HT1080 (cell line): ENCODE results near the gene SPRYD4. TPM values are rescaled to one million over a fixed set of nuclear protein-coding genes. Genes with fewer than 3 reads are reported as not detected.
"Not testable (repeated sequence)": the region's sequence is repeated elsewhere in the genome, so short reads cannot be mapped to it uniquely, and the experiment has no call there.

Source experiments
- DNase-seq: peaks from one replicate; pipeline ENCODE4 v3.0.0-alpha.2; 2015; ENCODE audit warnings: low read depth
- polyA plus RNA-seq, 2 experiments: library from polyadenylated mRNA; depleted of rRNA; stranded (reverse); fragments of >200 nt; gene quantifications; 2 replicates each; pipeline ENCODE4 v1.2.3, GENCODE V29; 2015
- total RNA-seq: library from RNA; depleted of rRNA; stranded (reverse); fragments of >200 nt; shearing (Covaris generic); gene quantifications from 2 replicates; pipeline ENCODE4 v1.2.3, GENCODE V29; 2014; rRNA removed

Gene SPRYD4
- total RNA-seq = 2.3 and 2.9 TPM in 2 replicates
- polyA plus RNA-seq (2015; cell fraction: cytosol; rRNA removed) = 2.4 and 2.7 TPM in 2 replicates
- polyA plus RNA-seq (2015; cell fraction: nucleus; rRNA removed) = 2.9 and 4.0 TPM in 2 replicates

GRCh38 chr12:56468216-56469006 is at the start of gene SPRYD4:
Gene SPRYD4, plus strand, starts transcription at chr12:56468578. Its CDS starts 14 bp downstream, at chr12:56468592.
- peak; percentile 87 for DNase-seq

DNA sequence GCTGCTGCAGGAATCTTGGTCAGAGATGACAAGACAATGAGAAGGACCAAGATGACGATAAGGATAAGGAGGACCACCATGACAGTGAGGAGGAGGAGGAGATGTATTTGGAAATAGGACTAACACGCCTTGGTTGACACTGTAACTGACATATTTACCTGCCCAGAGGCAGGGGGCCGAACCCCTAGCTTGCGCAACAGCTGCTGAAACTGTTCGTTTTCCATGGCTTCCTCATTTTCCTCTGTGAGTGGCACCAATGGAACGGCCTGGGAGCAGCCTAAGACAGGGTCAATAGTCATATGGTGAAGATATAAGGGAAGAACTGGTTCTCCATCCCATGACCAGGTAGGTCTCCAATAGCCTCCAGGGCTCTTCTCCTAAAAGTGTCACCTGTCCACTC is 48.0 kb upstream of the SPRYD4 start:
- no peak for DNase-seq

DNA sequence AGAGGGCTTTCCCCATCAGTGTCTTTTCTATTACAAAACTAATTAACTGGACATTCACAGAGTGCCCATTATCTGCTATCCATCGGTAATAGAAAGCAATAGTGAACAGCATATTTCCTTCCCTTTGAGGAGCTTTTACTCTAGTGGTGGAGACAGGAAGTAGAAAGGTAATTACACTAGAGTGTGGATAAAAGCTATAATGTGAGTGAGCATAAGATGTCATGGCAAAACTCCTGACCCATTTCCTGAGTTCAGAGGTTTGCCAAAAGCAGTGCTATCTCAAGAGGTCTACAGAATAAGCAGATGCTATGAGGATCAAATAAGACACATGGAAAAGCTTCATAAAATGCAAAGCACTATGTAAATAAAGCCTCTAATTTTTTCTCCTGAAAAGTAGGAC is 43.2 kb upstream of the SPRYD4 start:
- no peak for DNase-seq

- no peak for DNase-seq
Measured at GRCh38 chr12:56425940-56426438, 42.4 kb upstream of the SPRYD4 start.

DNA sequence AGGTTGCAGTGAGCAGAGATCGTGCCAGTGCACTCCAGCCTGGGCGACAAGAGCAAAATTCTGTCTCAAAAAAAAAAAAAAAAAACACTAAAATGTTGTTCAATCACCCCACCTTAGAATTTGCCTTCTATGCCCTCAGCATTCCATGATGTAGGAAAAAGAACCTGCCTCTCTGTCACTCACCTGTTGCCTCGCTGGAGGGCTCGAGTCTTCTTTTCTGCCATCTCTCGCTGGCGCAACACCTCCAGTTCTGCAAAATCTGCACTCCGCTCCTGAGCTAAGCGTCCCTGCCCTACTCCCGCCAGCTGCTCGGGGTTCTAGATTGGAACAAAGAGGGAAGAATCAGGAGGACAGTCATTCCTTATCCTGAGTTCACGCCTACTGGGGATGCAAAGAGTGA is 37.1 kb upstream of the SPRYD4 start:
- no peak for DNase-seq

- DNase-seq = no peak
Measured at GRCh38 chr12:56431850-56432249, 36.5 kb upstream of the SPRYD4 start.

DNA sequence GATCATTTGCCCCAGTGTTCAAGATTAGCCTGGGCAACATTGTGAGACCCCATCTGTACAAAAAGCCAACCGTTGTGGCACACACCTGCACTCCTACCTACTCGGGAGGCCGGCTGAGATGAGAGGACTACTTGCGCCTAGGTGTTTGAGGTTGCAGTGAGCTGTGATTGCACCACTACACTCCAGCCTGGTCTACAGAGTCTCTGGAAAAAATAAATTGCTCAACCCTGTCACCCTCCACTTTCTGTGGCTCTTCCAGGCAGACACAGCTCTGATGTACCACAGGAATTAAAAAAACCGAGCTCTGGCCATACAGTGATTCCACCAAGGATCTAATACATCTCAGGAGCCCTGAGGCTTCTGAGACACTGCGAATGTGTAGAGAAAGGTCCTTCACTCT is 33.5 kb upstream of the SPRYD4 start:
- no peak for DNase-seq

DNA sequence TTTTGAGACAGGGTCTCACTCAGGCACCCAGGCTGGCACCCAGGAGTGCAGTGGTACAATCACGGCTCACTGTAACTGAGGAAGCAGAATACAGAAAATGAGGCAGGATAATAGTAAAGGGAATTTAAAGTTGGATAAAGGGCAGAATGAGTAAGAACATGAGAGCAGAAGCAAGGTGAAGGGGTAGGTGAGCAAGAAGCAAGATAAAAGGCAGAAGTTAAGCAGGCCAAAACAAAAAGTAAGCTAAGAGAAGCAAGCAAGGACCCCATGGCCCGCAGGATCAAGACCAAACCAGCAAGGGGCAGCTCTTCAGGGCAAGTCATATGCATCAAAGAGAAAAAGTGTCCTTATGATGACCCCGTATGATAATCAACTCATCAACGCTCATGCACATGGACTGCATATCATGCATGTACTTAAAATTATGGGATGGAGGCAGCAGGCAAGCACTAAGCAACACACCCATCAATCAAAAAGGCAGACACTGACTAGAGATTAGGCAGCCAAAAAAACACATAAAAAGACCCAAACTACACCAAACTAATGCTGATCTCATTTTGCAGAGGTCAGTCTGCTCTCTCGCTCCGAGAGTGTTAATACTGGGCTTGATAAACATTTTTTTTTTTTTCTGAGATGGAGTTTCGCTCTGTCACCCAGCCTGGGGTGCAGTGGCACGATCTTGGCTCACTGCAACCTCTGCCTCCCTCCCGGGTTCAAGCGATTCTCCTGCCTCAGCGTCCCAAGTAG is 30.8 kb upstream of the SPRYD4 start:
- no peak for DNase-seq

DNA sequence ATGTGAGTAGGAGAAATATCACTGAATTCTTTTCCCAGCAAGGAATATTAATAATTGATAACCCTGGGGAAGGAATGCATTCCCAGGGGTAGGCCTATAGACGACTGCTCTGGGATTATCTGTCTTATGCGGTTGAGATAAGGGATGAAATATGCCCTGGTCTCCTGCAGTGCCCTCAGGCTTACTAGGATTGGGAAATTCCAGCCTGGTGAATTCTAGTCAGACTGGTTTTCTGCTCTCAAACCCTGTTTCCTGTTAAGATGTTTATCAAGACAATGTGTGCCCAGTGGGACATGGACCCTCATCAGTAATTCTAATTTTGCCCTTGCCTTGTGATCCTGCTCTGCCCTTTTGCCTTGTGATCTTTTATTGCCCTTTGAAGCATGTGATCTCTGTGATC is 25.2 kb upstream of the SPRYD4 start:
- DNase-seq = not testable (repeated sequence)

- DNase-seq = peak; percentile 90
Measured at GRCh38 chr12:56448860-56449621, 19.3 kb upstream of the SPRYD4 start, which contains the start of gene TIMELESS. Gene TIMELESS, minus strand, starts transcription at chr12:56449426. Its CDS starts 15,256 bp downstream, at chr12:56434170.

GRCh38 chr12:56449622-56449984 is 18.8 kb upstream of the SPRYD4 start:
- peak; percentile 8 for DNase-seq

DNA sequence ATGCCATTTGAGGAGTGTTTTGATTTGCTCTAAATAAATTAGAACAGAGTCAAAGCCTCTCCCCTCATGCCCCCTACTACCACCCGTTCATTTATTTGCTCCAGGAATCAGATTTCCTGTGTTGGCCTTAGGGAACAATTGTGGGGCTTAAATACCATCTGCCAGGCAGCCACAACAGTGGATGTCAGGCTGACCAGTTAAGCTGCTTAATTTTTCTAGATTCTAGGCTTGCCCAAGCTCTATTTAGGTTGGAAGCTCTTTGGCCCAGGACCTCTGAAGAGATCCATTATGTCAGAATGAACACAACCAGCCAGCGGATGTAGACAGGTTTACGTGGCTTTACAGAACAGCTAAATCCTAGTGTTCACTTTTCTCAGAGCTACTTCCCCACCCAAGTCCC is 18.1 kb upstream of the SPRYD4 start:
- no peak for DNase-seq

- DNase-seq = no peak
Measured at GRCh38 chr12:56451147-56451546, 17.2 kb upstream of the SPRYD4 start.

- DNase-seq = no peak
Measured at GRCh38 chr12:56454557-56454956, 13.8 kb upstream of the SPRYD4 start, which contains the start of gene MIP. Gene MIP, minus strand, starts transcription at chr12:56454657. Its CDS starts 44 bp downstream, at chr12:56454613.

DNA sequence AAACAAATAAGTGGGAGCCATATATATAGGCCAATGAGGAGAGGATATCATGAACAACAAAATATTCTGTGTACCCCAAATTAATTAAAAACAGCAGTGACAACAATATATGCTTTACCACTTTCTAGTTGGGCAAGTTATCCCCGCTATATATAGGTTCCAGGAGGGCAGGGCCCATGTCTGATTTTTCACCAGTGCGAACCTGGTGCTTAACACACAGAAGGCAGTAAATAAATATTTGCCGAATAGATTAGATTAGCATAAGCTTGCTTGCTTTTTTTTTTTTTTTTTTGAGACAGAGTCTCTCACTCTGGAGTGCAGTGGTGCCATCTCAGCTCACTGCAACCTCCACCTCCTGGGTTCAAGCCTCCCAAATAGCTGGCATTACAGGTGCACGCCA is 10.6 kb upstream of the SPRYD4 start:
- DNase-seq = no peak

- DNase-seq = peak; percentile 81
Measured at GRCh38 chr12:56461235-56462159, 6.9 kb upstream of the SPRYD4 start.

DNA sequence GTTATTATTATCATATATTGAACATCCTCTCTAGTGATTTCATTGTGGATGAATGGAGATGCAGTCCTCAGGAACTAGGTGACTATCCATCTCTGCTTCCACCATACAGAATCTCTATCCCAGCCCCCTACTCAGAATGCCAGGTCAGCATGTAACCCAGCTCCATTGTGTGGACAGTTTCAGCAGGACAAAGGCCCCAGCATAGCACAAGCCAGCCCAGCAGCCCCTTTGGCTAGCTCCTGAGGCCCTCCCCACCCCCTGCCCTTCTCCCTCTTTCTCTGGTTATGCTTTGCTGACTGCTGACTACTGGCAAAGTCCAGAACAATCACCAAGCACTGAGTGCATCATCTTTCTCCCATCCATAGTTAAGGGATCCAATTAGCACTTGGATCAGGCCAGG is 5.8 kb upstream of the SPRYD4 start:
- no peak for DNase-seq

- peak; percentile 13 for DNase-seq
Measured at GRCh38 chr12:56469007-56469930, 891 bp downstream of the SPRYD4 start.

DNA sequence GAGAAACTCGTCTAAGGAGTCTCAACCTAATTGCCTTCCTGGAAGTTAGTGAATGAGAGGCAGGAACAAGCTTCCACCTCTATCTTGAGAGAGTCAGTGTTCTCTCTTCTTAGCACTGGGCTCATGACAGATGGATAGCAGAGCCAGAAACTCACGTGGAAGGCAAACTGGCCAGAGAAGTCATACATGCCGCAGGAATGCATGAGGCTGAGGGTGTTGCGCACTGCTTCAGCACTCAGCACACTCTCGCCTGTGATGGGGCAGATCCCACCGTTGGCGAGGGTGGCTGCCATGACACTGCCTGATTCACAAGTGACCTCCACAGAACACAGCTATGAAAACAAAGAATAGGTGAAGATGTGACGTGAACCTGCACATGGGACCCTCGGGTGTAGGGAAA is 6.0 kb downstream of the SPRYD4 start:
- no peak for DNase-seq
